Measurements from ENCODE around the gene GPR137.

Gene GPR137

DNA sequence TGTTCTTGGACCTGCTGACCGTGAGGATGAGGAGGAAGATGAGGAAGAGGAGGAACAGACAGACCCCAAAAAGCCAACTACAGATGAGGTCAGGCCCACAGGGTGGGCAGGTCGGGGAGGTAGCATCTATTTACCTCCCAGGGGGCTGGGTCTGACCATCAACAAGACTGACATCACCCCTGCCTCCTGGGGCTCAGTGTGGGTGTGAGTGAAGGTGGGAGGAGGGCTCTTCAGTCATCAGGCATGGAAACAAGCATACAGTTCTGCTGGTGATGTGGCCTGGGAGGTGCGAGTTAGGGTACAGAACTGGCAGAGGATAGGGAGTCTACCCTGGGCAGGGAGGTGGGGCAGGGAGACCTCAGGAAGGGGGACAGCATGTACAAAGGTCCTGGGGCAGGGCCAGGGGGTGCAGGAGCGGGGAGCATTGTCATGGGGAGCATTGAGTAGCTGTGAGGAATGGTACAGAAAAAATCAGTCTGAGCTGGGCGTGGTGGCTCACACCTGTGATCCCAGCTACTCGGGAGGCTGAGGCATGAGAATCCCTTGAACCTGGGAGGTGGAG lies 25.4 kb upstream of the GPR137 start:
- H3K27ac ChIP-seq (ENCODE audit: extremely low read depth, low read depth, low read length) = no peak overlapping the region
- ChIA-PET CTCF (no interaction called here), POLR2A (interaction anchor here (0.7 to 0.9 kb wide), 2 partner anchors 8 to 75 kb away, joined by 3 read pairs; no protein-coding TSS in a partner anchor)
- peaks cover 0 to 79% of the 10 kb centered on the region in 2 experiments; a peak in 2 of 3 replicates for H3K36me3 ChIP-seq (ENCODE audit: control insufficient read depth in 2 of 2, insufficient read depth in 1 of 2, low read length in 2 of 2)
- H3K4me1 ChIP-seq (ENCODE audit: control insufficient read depth, insufficient read depth, low read length) = no peaks in the 10 kb centered on the region; the same call in 1 of the 2 replicates
- H3K9me3 ChIP-seq (ENCODE audit: control insufficient read depth, insufficient read depth, low read depth, low read length) = no peaks in the 10 kb centered on the region
- no peak for TF ChIP-seq ZSCAN23 (tag by site-specific recombination; IDR thresholded peaks at IDR 0.05)
- peak; percentile 93 for TF ChIP-seq ZFHX2 (tag by site-specific recombination; conservative IDR thresholded peaks at IDR 0.05)
- TF ChIP-seq ZIC2 (tag by site-specific recombination; IDR thresholded peaks at IDR 0.05) = peak; percentile 62
- no peak for TF ChIP-seq BCL11A (tag by site-specific recombination; IDR thresholded peaks at IDR 0.05; ENCODE audit: low read depth)
- TF ChIP-seq GLI4 (tag by site-specific recombination; IDR thresholded peaks at IDR 0.05) = no peak
- TF ChIP-seq MYNN (tag by site-specific recombination; IDR thresholded peaks at IDR 0.05; ENCODE audit: borderline replicate concordance) = no peak
- TF ChIP-seq PRDM6 (tag by site-specific recombination; IDR thresholded peaks at IDR 0.05) = no peak
- TF ChIP-seq ZNF623 (tag by site-specific recombination; IDR thresholded peaks at IDR 0.05) = peak; percentile 98
- no peak for TF ChIP-seq ZNF362 (tag by site-specific recombination; IDR thresholded peaks at IDR 0.05)
- TF ChIP-seq, protein P1, sequence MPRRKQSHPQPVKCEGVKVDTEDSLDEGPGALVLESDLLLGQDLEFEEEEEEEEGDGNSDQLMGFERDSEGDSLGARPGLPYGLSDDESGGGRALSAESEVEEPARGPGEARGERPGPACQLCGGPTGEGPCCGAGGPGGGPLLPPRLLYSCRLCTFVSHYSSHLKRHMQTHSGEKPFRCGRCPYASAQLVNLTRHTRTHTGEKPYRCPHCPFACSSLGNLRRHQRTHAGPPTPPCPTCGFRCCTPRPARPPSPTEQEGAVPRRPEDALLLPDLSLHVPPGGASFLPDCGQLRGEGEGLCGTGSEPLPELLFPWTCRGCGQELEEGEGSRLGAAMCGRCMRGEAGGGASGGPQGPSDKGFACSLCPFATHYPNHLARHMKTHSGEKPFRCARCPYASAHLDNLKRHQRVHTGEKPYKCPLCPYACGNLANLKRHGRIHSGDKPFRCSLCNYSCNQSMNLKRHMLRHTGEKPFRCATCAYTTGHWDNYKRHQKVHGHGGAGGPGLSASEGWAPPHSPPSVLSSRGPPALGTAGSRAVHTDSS (tag by site-specific recombination; IDR thresholded peaks at IDR 0.05) = peak; percentile 81
- peak; percentile 84 for TF ChIP-seq EGR2 (tag by site-specific recombination; IDR thresholded peaks at IDR 0.05; ENCODE audit: low read depth)
- peak; percentile 96 for TF ChIP-seq GLIS1 (tag by site-specific recombination; IDR thresholded peaks at IDR 0.05)
- H3K4me3 ChIP-seq (ENCODE audit: low read depth, low read length) = no peak overlapping the region

DNA sequence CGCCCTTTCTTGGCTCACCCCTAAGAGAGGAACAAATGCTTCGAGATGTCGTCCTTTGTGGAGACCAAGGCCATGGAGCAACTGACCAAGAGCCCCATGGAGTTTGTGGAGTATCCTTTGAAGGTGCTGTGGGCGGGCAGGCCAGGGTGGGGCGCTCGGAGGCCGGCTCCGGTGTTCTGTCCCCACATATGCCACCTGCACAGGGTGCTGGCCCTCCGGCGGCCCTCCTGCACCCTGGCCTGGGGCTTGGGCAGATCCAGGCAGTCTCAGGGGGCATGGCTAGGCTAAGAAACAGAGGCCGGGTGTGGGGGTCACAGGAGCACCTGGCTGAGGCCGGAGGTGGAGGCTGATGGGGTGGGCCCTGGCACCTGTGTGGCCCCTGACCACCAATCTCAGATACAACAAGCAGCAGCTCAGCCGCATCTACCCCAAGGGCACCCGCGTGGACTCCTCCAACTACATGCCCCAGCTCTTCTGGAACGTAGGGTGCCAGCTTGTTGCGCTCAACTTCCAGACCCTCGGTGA lies 24.0 kb upstream of the GPR137 start:
- CTCF ChIA-PET = interaction anchor here (0.6 kb wide), 1 partner anchor 109 kb away, joined by 3 read pairs; no protein-coding TSS in a partner anchor
- no peak overlapping the region for H3K4me3 ChIP-seq (ENCODE audit: low read depth, low read length)
- H3K4me1 ChIP-seq (ENCODE audit: control insufficient read depth, insufficient read depth, low read length) = no peaks in the 10 kb centered on the region; the same call in 1 of the 2 replicates
- no peaks in the 10 kb centered on the region for H3K9me3 ChIP-seq (ENCODE audit: control insufficient read depth, insufficient read depth, low read depth, low read length)
- no peak overlapping the region for H3K27ac ChIP-seq (ENCODE audit: extremely low read depth, low read depth, low read length)
- TF ChIP-seq ZNF133 (tag by site-specific recombination; IDR thresholded peaks at IDR 0.05) = no peak
- no peak for TF ChIP-seq ZNF510 (tag by site-specific recombination; IDR thresholded peaks at IDR 0.05; ENCODE audit: insufficient replicate concordance)
- no peak for TF ChIP-seq ZNF114 (tag by site-specific recombination; IDR thresholded peaks at IDR 0.05)
- TF ChIP-seq, protein P2, sequence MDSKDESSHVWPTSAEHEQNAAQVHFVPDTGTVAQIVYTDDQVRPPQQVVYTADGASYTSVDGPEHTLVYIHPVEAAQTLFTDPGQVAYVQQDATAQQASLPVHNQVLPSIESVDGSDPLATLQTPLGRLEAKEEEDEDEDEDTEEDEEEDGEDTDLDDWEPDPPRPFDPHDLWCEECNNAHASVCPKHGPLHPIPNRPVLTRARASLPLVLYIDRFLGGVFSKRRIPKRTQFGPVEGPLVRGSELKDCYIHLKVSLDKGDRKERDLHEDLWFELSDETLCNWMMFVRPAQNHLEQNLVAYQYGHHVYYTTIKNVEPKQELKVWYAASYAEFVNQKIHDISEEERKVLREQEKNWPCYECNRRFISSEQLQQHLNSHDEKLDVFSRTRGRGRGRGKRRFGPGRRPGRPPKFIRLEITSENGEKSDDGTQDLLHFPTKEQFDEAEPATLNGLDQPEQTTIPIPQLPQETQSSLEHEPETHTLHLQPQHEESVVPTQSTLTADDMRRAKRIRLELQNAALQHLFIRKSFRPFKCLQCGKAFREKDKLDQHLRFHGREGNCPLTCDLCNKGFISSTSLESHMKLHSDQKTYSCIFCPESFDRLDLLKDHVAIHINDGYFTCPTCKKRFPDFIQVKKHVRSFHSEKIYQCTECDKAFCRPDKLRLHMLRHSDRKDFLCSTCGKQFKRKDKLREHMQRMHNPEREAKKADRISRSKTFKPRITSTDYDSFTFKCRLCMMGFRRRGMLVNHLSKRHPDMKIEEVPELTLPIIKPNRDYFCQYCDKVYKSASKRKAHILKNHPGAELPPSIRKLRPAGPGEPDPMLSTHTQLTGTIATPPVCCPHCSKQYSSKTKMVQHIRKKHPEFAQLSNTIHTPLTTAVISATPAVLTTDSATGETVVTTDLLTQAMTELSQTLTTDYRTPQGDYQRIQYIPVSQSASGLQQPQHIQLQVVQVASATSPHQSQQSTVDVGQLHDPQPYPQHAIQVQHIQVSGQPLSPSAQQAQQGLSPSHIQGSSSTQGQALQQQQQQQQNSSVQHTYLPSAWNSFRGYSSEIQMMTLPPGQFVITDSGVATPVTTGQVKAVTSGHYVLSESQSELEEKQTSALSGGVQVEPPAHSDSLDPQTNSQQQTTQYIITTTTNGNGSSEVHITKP (tag by site-specific recombination; IDR thresholded peaks at IDR 0.05) = no peak
- TF ChIP-seq, protein P3, sequence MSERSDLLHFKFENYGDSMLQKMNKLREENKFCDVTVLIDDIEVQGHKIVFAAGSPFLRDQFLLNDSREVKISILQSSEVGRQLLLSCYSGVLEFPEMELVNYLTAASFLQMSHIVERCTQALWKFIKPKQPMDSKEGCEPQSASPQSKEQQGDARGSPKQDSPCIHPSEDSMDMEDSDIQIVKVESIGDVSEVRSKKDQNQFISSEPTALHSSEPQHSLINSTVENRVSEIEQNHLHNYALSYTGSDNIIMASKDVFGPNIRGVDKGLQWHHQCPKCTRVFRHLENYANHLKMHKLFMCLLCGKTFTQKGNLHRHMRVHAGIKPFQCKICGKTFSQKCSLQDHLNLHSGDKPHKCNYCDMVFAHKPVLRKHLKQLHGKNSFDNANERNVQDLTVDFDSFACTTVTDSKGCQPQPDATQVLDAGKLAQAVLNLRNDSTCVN (tag by site-specific recombination; optimal IDR thresholded peaks at IDR 0.05) = no peak
- no peak for TF ChIP-seq ZFP37 (tag by site-specific recombination; IDR thresholded peaks at IDR 0.05)
- H3K36me3 ChIP-seq (ENCODE audit: control insufficient read depth in 2 of 2, insufficient read depth in 1 of 2, low read length in 2 of 2) = peaks cover 0 to 79% of the 10 kb centered on the region in 2 experiments; a peak in 2 of 3 replicates
- POLR2A ChIA-PET = no interaction called here
